Stimulated activated CD8-positive, alpha-beta memory T cell treated with anti-CD3 and anti-CD28 coated beads, Interleukin-12 subunit alpha, Interleukin-12 subunit beta, amount 100 ng/mL, for 1 hour (primary cell): ENCODE measurements around the gene PLIN1.

Experiments used
- DNase-seq: peaks from one replicate; pipeline ENCODE4 v3.0.0-alpha.2; 2020; ENCODE audit warnings: low read depth

The PLIN1 gene

DNA sequence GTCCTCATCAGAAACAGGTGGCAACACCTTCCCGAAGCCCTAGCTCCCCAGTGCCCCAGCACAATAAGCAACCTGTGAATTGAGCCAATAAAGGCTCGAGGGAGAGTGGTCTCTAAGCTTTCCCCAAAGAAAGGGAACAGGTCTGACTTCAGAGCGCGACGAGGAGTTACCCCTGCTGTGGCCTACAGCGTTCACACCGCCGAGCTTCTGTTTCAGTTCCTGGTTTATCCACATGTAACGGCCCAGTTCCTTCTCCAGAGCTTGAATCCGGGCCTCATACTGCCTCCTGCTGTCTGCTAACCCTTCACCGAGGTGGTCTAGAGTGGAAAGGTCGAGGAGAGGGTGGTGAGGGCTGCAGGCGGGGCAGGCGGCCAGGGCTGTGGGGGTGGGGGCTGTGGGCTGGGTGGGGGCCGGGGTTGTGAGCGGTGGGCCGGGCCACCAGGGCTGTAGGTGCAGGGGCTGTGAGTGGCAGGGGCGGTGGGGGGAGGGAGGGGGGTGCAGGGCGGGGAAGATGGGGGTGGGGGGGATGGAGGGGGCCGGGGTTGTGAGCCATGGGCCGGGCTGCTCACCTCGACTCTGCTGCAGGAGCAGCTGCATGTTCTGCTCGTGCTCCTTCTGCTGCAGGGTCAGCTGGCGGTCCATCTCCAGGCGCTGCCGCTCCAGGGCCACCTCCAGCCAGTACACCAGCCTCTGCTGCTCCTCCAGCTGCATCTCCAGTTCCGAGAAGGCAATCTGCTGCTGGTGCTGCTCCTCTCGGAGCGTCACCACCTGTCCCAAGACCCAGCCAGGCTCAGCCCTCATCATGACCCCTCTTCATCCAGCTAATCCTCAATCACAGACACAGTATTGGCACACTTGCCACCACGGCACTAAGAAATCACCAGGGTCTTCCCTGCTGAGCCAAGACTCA is 50.1 kb downstream of the PLIN1 start:
- DNase-seq: no peak

GRCh38 chr15:89628301-89628700 is 50.9 kb downstream of the PLIN1 start:
- DNase-seq: no peak

GRCh38 chr15:89627256-89627970 is 51.8 kb downstream of the PLIN1 start:
- DNase-seq: no peak

GRCh38 chr15:89625716-89626115 is 53.5 kb downstream of the PLIN1 start:
- no peak for DNase-seq

DNA sequence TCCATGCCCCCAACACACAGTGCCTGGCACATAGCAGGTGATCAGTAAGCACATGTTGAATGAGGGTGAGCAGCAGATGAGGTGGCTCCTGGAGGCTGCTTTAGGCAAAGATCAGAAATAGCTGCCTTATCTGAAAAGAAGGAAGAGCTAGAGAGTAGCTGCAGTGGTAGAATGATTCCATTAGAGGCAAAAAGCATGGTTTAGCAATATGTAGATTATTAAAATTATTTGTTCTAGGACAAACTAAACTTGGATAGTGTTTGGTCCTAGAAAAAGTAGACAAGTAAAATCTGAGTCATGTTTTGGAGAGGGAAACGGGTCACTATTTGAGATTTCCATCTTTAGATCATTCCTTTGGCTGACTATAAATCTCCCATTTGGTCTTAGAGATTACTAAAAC is 56.0 kb downstream of the PLIN1 start:
- no peak for DNase-seq

DNA sequence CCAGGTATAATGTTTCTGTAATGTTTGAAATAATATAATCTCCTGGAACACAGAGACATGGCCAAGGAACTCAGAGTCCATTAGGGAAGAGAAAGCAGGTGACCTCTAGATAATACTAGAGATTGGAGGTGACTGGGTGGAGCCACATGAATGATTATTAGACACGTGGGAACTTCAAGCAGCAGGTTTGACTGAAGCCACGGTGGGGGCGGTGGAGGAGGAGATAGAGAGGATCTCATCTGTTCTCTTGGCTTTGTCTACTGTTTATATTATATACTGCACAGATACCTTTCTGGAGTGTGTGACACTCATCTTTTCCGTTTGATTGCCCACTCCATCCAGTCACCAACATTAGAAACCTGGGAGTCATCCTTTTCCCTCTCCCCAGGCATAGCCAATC is 57.6 kb downstream of the PLIN1 start:
- no peak for DNase-seq

DNA sequence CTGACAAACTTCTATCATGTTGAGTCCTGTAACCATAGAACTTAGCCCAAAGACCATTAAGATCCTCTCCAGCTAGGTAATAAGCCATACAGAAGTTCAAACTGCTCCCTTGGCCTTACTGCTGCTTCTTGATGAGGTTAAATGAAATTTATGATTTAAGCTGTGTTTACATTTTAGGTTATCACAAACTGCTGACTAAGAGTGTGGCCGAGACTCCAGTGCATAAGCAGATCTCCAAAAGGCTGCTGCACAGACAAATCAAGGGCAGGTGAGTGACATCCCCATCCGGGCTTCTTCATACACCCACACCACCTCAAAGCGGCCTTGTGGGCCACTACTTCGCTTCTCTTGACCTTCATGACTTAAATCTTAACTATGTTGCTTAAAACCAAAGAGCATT is 62.9 kb downstream of the PLIN1 start:
- DNase-seq: no peak

DNA sequence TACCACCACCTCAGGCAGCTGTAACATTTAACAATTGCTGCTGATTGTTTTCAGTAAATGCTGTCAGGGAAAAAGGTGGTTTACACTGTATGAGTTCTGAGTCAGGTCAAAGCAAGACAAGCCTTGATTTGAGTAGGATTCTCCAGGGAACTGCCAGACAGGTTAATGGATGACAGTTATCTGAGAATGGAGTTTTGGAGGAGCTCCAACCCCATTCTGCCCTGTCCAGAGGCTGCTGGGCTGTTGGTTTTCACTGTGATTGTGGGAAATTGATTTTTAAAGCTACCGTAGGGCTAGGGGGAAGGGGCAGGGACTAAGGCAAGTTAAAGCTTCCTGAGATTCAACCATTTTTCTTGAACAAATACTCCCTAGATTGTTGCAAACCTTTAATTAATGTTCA is 64.0 kb downstream of the PLIN1 start:
- no peak for DNase-seq
